ENCODE data around the gene SYT2.
"Not testable (repeated sequence)": the region's sequence is repeated elsewhere in the genome, so short reads cannot be mapped to it uniquely, and the experiment has no call there.

Gene SYT2

GRCh38 chr1:202614363-202615207 lies 95.7 kb downstream of the SYT2 start:
- peak; percentile 39 for ATAC-seq

- no peak for TF ChIP-seq ZFP30 (CRISPR knock-in tag; IDR thresholded peaks at IDR 0.05)
- no peak for TF ChIP-seq RARB (CRISPR knock-in tag; IDR thresholded peaks at IDR 0.05)
- no peak for TF ChIP-seq POU6F1 (CRISPR knock-in tag; IDR thresholded peaks at IDR 0.05; ENCODE audit: borderline replicate concordance, low read depth)
- no peak for TF ChIP-seq ISL1 (CRISPR knock-in tag; IDR thresholded peaks at IDR 0.05)
- no peak for TF ChIP-seq ZNF70 (CRISPR knock-in tag; IDR thresholded peaks at IDR 0.05)
- no peak for TF ChIP-seq OSR1 (CRISPR knock-in tag; IDR thresholded peaks at IDR 0.05)
- TF ChIP-seq ZNF565 (CRISPR knock-in tag; conservative IDR thresholded peaks at IDR 0.05; ENCODE audit: low read depth) = no peak
- TF ChIP-seq TCF4 (CRISPR knock-in tag; IDR thresholded peaks at IDR 0.05; ENCODE audit: borderline replicate concordance) = no peak
- no peak for TF ChIP-seq CREB5 (CRISPR knock-in tag; IDR thresholded peaks at IDR 0.05; ENCODE audit: low read depth)
- no peak for TF ChIP-seq BACH2 (CRISPR knock-in tag; IDR thresholded peaks at IDR 0.05; ENCODE audit: borderline replicate concordance)
- TF ChIP-seq SNAI2 (CRISPR knock-in tag; IDR thresholded peaks at IDR 0.05) = no peak
- no peak for TF ChIP-seq CSDC2 (CRISPR knock-in tag; IDR thresholded peaks at IDR 0.05)
- ATAC-seq = no peak
Observed at GRCh38 chr1:202613571-202613970, 96.7 kb downstream of the SYT2 start.

GRCh38 chr1:202612036-202612435 lies 98.2 kb downstream of the SYT2 start:
- ATAC-seq = not testable (repeated sequence)

- no peak for TF ChIP-seq TCF4 (CRISPR knock-in tag; IDR thresholded peaks at IDR 0.05; ENCODE audit: borderline replicate concordance)
- TF ChIP-seq TSHZ2 (CRISPR knock-in tag; IDR thresholded peaks at IDR 0.05) = no peak
- TF ChIP-seq ZNF565 (CRISPR knock-in tag; conservative IDR thresholded peaks at IDR 0.05; ENCODE audit: low read depth) = no peak
- no peak for TF ChIP-seq ZNF8 (CRISPR knock-in tag; IDR thresholded peaks at IDR 0.05)
- no peak for TF ChIP-seq ZFP30 (CRISPR knock-in tag; IDR thresholded peaks at IDR 0.05)
- TF ChIP-seq TOX (CRISPR knock-in tag; IDR thresholded peaks at IDR 0.05; ENCODE audit: borderline replicate concordance) = no peak
- TF ChIP-seq SNAI2 (CRISPR knock-in tag; IDR thresholded peaks at IDR 0.05) = no peak
- TF ChIP-seq ISL1 (CRISPR knock-in tag; IDR thresholded peaks at IDR 0.05) = no peak
- no peak for TF ChIP-seq ZFP3 (CRISPR knock-in tag; IDR thresholded peaks at IDR 0.05)
- TF ChIP-seq PATZ1 (CRISPR knock-in tag; IDR thresholded peaks at IDR 0.05; ENCODE audit: borderline replicate concordance) = no peak
- no peak for TF ChIP-seq PPARA (CRISPR knock-in tag; IDR thresholded peaks at IDR 0.05; ENCODE audit: borderline replicate concordance)
- no peak for ATAC-seq
Observed at GRCh38 chr1:202605515-202605914, 104.7 kb downstream of the SYT2 start.

- no peak for ATAC-seq
- TF ChIP-seq POU6F1 (CRISPR knock-in tag; IDR thresholded peaks at IDR 0.05; ENCODE audit: borderline replicate concordance, low read depth) = no peak
- no peak for TF ChIP-seq RARB (CRISPR knock-in tag; IDR thresholded peaks at IDR 0.05)
- TF ChIP-seq PATZ1 (CRISPR knock-in tag; IDR thresholded peaks at IDR 0.05; ENCODE audit: borderline replicate concordance) = no peak
- TF ChIP-seq CSRNP3 (CRISPR knock-in tag; IDR thresholded peaks at IDR 0.05) = no peak
Observed at GRCh38 chr1:202603435-202603834, 106.8 kb downstream of the SYT2 start.

Measured in SK-N-SH treated with all-trans-retinoic acid at 6 μM for 48 hours (cell line).